ENCODE data around the gene HDAC11. TPM values are rescaled to one million over a fixed set of nuclear protein-coding genes. Genes with fewer than 3 reads are reported as not detected.

Gene HDAC11
- total and polyA plus RNA-seq, 2 of the 13 experiments (the other 11 are each of a cell fraction or from before 2014, with no cell fraction given): 13.7 to 33.1 TPM

DNA sequence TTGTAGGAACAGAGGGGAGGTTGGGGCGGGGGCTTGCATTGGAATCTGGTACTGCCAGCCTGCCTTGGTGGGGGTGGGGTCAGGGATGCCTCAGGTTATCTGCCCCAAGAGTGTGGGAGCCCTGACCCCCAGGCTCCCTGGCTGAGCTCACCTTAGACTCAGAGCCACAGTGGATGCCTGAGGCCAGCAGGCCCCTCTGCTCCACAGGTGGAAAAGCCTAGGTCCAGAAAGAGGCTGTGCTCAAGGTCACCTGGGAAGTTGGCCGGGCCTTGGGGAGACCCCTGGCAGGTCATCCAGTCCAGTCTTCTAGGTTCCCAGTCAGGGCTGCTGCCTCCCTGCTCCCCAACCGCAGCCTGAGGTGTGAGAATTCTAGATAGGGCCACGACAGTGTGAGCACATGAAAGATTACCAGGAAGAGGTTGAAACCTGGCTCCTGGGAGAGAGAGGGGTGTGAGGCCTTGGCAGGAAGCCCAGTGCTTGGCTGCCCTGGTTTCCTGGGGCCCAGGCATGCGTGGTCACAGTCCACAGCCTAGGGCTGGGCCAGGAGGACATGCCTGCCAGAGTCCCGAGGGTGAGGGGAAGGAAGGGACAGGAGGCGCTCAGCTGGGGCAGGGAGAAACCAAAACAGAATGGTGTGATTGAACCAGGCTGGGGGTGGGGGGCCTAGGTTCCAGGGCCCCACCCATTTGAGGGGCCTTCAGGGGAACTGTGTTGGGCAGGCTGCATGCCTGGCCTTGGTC is 4.9 kb downstream of the HDAC11 start (continued):
- TF ChIP-seq ARID2 (CRISPR knock-in tag; IDR thresholded peaks at IDR 0.05; ENCODE audit: borderline replicate concordance) (no peak), HDAC1 (CRISPR knock-in tag; IDR thresholded peaks at IDR 0.05) (peak; percentile 83), MED1 (CRISPR knock-in tag; IDR thresholded peaks at IDR 0.05) (peak; percentile 90), ZNF780A (CRISPR knock-in tag; IDR thresholded peaks at IDR 0.05) (no peak), HOXA3 (CRISPR knock-in tag; IDR thresholded peaks at IDR 0.05) (peak; percentile 79), THYN1 (CRISPR knock-in tag; IDR thresholded peaks at IDR 0.05; ENCODE audit: borderline replicate concordance, low read depth) (no peak), SNAI1 (CRISPR knock-in tag; IDR thresholded peaks at IDR 0.05; ENCODE audit: borderline replicate concordance) (no peak), ZNF513 (CRISPR knock-in tag; conservative IDR thresholded peaks at IDR 0.05) (no peak), ZNF143 (CRISPR knock-in tag; IDR thresholded peaks at IDR 0.05) (peak; percentile 14; the same call in 1 of the 2 replicates), ZHX2 (IDR thresholded peaks at IDR 0.05; ENCODE audit: low read depth) (0 out of 2 replicates have a peak, but pooled peaks have one; percentile 33), ZHX2 (CRISPR knock-in tag; IDR thresholded peaks at IDR 0.05; ENCODE audit: borderline replicate concordance) (no peak), CENPBD1 (CRISPR knock-in tag; IDR thresholded peaks at IDR 0.05; ENCODE audit: borderline replicate concordance, low read depth) (no peak)
- TF ChIP-seq, protein P1, sequence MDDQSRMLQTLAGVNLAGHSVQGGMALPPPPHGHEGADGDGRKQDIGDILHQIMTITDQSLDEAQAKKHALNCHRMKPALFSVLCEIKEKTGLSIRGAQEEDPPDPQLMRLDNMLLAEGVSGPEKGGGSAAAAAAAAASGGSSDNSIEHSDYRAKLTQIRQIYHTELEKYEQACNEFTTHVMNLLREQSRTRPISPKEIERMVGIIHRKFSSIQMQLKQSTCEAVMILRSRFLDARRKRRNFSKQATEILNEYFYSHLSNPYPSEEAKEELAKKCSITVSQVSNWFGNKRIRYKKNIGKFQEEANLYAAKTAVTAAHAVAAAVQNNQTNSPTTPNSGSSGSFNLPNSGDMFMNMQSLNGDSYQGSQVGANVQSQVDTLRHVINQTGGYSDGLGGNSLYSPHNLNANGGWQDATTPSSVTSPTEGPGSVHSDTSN (CRISPR knock-in tag; IDR thresholded peaks at IDR 0.05; ENCODE audit: borderline replicate concordance): no peak

Measured in HepG2 (cell line).